ENCODE measurements around the gene BRD4. TPM values are rescaled to one million over a fixed set of nuclear protein-coding genes. Genes with fewer than 3 reads are reported as not detected.
A peak's percentile ranks its signal among the peaks of the same experiment; 100 is the strongest.

Gene BRD4
- total RNA-seq, 1 donor from 2014 or later: 108 TPM

DNA sequence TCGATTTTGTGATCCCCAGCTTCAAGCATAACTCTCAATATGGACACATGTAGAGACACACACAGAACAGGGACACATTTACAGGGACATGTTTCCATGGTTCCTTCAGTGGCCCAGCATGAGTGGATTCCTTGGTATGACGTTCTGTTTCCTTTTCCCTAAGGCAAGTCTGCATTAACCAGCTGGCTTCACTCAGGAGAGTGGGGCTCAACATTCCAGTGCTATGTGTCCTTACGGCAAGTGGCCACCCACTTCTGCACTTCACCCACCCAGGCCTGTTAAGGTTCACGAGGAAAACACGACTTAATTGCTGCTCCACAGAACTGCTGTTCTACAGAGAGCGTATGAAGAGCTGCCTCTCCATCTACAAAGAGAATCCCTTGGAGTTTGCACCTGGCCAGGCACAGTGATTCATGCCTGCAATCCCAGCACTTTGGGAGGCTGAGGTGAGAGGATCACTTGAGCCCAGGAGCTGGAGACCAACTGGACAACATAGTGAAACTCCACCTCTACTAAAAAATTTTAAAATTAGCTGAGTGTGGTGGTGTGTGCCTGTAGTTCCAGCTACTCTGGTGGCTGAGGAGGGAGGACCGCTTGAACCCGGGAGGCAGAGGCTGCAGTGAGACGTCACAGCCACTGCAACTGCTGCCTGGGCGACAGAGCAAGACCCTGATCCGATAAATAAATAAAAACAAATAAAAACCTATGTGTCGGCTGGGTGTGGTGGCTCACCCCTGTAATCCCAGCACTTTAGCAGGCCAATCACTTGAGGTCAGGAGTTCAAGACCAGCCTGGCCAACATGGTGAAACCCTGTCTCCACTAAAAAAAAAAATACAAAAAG is 32.5 kb downstream of the BRD4 start:
- Mint-ChIP-seq H3K27ac (peak overlapping the region; percentile 90), H3K27me3 (ENCODE audit: low read depth) (no peaks in the 10 kb centered on the region), H3K4me3 (ENCODE audit: low read depth) (peak overlapping the region; percentile 13), H3K36me3 (ENCODE audit: low read depth) (peaks cover 27% of the 10 kb centered on the region), H3K4me1 (ENCODE audit: low read depth) (peaks cover 75% of the 10 kb centered on the region), H3K9me3 (no peaks in the 10 kb centered on the region)
- DNase-seq (ENCODE audit: low spot score): no peak
- intact Hi-C loops (cut with micrococcal nuclease): no loop called here

DNA sequence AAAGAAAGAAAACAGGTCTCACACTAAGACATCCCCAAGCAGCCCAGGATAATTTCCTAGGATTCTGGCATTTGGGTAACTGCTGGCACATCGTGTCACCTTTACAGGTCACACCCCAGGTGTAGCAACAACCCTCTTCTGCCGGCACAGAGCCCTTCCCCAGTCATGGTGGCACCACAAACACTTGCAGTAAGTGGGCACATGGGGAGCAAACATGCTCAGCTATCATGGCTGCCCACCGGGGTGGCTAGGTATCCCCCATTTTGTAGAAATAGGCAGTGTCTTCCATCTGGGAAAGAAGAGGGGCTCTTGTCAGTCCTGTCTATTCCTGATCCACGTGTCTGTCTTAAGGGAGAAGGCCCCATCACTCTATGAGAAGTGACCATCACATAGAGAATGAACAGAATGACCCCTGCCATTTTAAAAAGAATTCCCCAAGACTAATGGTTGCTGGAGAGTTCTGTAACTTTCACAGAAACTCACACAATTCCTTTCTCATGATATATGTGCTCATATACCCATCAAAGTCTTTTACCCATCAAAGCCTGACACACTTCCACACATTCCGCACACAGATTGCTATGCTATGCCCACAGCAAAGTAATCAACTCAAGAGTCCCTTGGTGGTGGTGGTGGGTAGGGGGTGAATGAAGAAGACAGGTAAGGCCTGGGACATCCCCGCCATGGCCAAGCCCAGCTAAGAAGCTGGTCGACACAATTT is 33.3 kb downstream of the BRD4 start:
- DNase-seq (ENCODE audit: low spot score): no peak
- intact Hi-C loops (cut with micrococcal nuclease): no loop called here
- H3K27me3 Mint-ChIP-seq (ENCODE audit: low read depth): no peaks in the 10 kb centered on the region
- peaks cover 75% of the 10 kb centered on the region for H3K4me1 Mint-ChIP-seq (ENCODE audit: low read depth)
- H3K4me3 Mint-ChIP-seq (ENCODE audit: low read depth): peak overlapping the region; percentile 48
- no peaks in the 10 kb centered on the region for H3K9me3 Mint-ChIP-seq
- peak overlapping the region; percentile 75 for H3K27ac Mint-ChIP-seq
- peaks cover 25% of the 10 kb centered on the region for H3K36me3 Mint-ChIP-seq (ENCODE audit: low read depth)

DNA sequence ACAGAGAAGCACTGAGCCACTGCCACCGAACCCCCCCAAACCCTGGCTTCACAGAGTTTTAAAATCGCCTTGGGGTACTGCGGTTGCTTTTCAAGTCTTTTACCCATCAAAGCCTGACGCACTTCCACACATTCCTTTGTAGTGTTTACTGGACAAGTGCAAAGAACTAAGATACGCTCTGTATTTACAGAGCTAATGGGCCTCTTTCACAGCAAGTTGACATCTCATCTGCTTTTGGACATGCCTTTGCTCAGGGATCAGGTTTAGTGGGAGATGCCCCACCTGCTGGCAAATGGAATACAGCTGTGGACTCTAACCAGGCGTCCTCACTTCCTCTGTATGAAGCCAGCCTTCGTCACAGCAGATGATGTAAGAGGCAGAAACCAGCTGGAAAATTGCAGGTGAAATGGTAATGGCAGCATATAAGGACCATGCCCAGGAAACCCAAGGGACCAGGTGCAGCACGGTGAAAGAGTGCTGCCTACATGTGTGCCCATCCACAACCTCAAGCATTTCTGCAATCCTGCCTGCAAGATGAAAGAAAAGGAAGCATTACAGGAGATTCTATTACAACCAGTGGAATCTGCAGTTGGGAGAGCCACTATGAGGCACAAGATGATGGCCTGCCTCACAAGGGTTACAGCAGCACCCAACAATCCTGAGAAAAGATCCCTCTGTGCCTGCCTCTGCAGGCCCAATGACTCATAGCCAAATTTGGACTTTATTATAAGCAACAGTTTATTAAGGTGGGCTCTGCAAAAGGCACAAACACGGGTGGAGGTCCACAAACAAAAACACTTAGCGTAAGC is 34.7 kb downstream of the BRD4 start:
- DNase-seq (ENCODE audit: low spot score): no peak
- Mint-ChIP-seq H3K4me1 (ENCODE audit: low read depth) (peaks cover 74% of the 10 kb centered on the region), H3K27ac (peak overlapping the region; percentile 69)

GRCh38 chr19:15296841-15297415 is 35.4 kb downstream of the BRD4 start:
- peaks cover 29% of the 10 kb centered on the region for H3K36me3 Mint-ChIP-seq (ENCODE audit: low read depth)
- peaks cover 76% of the 10 kb centered on the region for H3K4me1 Mint-ChIP-seq (ENCODE audit: low read depth)
- H3K4me3 Mint-ChIP-seq (ENCODE audit: low read depth): peak overlapping the region; percentile 30
- no peaks in the 10 kb centered on the region for H3K9me3 Mint-ChIP-seq
- DNase-seq (ENCODE audit: low spot score): no peak
- intact Hi-C loops (cut with micrococcal nuclease): no loop called here
- H3K27ac Mint-ChIP-seq: peak overlapping the region; percentile 69
- H3K27me3 Mint-ChIP-seq (ENCODE audit: low read depth): no peaks in the 10 kb centered on the region

More for the DNA sequence above, 34.7 kb downstream of the BRD4 start:
- Mint-ChIP-seq H3K27me3 (ENCODE audit: low read depth) (no peaks in the 10 kb centered on the region), H3K4me3 (ENCODE audit: low read depth) (peak overlapping the region; percentile 39), H3K9me3 (no peaks in the 10 kb centered on the region), H3K36me3 (ENCODE audit: low read depth) (peaks cover 25% of the 10 kb centered on the region)
- intact Hi-C loops (cut with micrococcal nuclease): no loop called here

- no peaks in the 10 kb centered on the region for H3K27me3 Mint-ChIP-seq (ENCODE audit: low read depth)
- H3K4me1 Mint-ChIP-seq (ENCODE audit: low read depth): peaks cover 82% of the 10 kb centered on the region
- DNase-seq (ENCODE audit: low spot score): no peak
- no peak overlapping the region for H3K4me3 Mint-ChIP-seq (ENCODE audit: low read depth)
- peak overlapping the region; percentile 47 for H3K27ac Mint-ChIP-seq
- intact Hi-C loops (cut with micrococcal nuclease): no loop called here
- no peaks in the 10 kb centered on the region for H3K9me3 Mint-ChIP-seq
- peaks cover 30% of the 10 kb centered on the region for H3K36me3 Mint-ChIP-seq (ENCODE audit: low read depth)
Measured at GRCh38 chr19:15296353-15296752, 36.0 kb downstream of the BRD4 start.

GRCh38 chr19:15294561-15294990 is 37.8 kb downstream of the BRD4 start:
- intact Hi-C loops (cut with micrococcal nuclease): no loop called here
- Mint-ChIP-seq H3K36me3 (ENCODE audit: low read depth) (peaks cover 30% of the 10 kb centered on the region), H3K9me3 (no peaks in the 10 kb centered on the region), H3K4me1 (ENCODE audit: low read depth) (peaks cover 87% of the 10 kb centered on the region), H3K27ac (peak overlapping the region; percentile 51), H3K4me3 (ENCODE audit: low read depth) (no peak overlapping the region), H3K27me3 (ENCODE audit: low read depth) (no peaks in the 10 kb centered on the region)
- no peak for DNase-seq (ENCODE audit: low spot score)

GRCh38 chr19:15293781-15294491 is 38.4 kb downstream of the BRD4 start:
- Mint-ChIP-seq H3K4me1 (ENCODE audit: low read depth) (peaks cover 85% of the 10 kb centered on the region), H3K27me3 (ENCODE audit: low read depth) (no peaks in the 10 kb centered on the region), H3K36me3 (ENCODE audit: low read depth) (peaks cover 30% of the 10 kb centered on the region), H3K9me3 (no peaks in the 10 kb centered on the region), H3K27ac (peak overlapping the region; percentile 53), H3K4me3 (ENCODE audit: low read depth) (peak overlapping the region; percentile 45)
- DNase-seq (ENCODE audit: low spot score): no peak
- intact Hi-C loops (cut with micrococcal nuclease): no loop called here

DNA sequence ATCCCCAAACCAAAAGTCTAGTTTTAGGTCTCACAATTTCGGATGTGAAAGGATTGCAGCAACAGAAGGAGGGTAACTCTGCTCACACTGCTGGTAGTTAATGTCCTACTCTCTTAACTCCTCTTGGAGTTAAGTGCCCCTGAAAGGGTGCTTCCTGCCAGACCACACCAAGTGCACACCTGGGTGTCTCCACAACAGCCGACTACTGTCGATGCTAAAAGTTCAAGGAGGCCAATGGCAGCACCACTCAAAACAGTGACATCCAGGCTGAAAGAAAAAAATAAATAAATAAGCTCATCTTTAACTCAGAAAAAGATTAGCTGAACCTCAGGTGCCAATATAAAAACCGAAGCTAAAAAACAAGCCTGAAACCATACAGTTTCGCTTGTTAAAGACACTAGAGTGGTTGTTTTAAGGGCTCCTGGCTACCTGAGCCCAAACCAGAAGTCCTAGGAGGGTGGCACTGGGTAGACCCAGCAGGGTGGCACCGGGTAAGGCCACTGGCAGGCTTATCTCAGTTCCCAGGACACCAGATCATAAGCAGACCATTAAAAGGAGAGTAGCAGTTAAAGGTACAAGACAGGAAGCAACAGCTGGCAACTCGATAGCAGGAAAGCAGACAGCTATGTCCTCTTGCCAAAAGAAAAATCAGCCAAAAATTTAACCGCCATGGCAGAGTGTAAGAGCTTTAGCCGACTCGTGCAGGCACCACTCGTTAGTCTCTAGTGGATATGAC is 39.3 kb downstream of the BRD4 start:
- H3K4me3 Mint-ChIP-seq (ENCODE audit: low read depth): peak overlapping the region; percentile 70
- peaks cover 26% of the 10 kb centered on the region for H3K36me3 Mint-ChIP-seq (ENCODE audit: low read depth)
- H3K27me3 Mint-ChIP-seq (ENCODE audit: low read depth): no peaks in the 10 kb centered on the region
- H3K27ac Mint-ChIP-seq: peak overlapping the region; percentile 91
- no peaks in the 10 kb centered on the region for H3K9me3 Mint-ChIP-seq
- DNase-seq (ENCODE audit: low spot score): no peak
- peaks cover 86% of the 10 kb centered on the region for H3K4me1 Mint-ChIP-seq (ENCODE audit: low read depth)
- intact Hi-C loops (cut with micrococcal nuclease): no loop called here

GRCh38 chr19:15292140-15292539 is 40.2 kb downstream of the BRD4 start:
- Mint-ChIP-seq H3K4me3 (ENCODE audit: low read depth) (no peak overlapping the region), H3K4me1 (ENCODE audit: low read depth) (peaks cover 86% of the 10 kb centered on the region), H3K27ac (peak overlapping the region; percentile 48), H3K36me3 (ENCODE audit: low read depth) (peaks cover 19% of the 10 kb centered on the region), H3K27me3 (ENCODE audit: low read depth) (no peaks in the 10 kb centered on the region), H3K9me3 (no peaks in the 10 kb centered on the region)
- intact Hi-C loops (cut with micrococcal nuclease): no loop called here
- DNase-seq (ENCODE audit: low spot score): no peak

DNA sequence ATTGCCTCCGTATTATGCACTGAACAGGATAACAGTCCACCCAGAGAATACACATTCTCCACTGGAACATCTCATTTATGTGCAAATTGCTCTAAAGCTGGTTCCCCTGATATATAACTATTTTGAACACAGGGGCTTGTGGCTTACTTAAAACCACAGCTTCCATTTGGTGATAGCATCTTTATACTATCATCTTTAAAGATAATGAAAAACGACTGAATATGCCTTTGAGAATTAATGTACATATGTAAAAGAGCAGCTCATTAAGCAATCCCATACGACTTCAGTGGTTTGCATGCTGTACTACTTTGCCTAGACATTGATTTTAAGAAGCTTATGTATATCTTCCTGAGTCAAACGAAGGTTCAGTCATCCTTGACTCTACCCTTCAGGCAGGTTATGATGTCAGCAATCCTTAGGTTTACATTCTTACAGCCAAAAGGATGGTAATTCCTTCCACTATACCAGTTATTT is 40.8 kb downstream of the BRD4 start:
- Mint-ChIP-seq H3K36me3 (ENCODE audit: low read depth) (peaks cover 13% of the 10 kb centered on the region), H3K4me1 (ENCODE audit: low read depth) (peaks cover 83% of the 10 kb centered on the region), H3K9me3 (no peaks in the 10 kb centered on the region), H3K27ac (peak overlapping the region; percentile 48), H3K4me3 (ENCODE audit: low read depth) (no peak overlapping the region), H3K27me3 (ENCODE audit: low read depth) (no peaks in the 10 kb centered on the region)
- intact Hi-C loops (cut with micrococcal nuclease): no loop called here
- no peak for DNase-seq (ENCODE audit: low spot score)

DNA sequence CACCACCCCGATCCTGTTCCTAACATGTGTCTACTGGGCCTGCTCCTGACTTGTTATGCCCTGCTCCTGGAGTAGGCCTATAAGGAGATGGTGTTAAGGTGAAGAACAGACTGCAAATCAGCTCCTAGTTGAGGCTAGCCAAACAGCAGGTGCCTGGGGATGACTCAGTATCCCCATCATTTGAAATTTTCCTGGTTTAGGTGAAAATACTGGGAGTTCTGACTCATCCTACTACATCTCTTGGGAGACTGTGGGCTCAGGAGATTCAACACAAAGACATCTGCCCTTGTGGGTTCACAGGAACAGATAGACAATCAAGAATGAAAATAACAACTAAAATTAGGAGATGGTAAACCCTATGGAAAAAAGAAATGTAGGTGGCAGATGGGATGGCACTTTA is 41.2 kb downstream of the BRD4 start:
- no peaks in the 10 kb centered on the region for H3K27me3 Mint-ChIP-seq (ENCODE audit: low read depth)
- H3K9me3 Mint-ChIP-seq: no peaks in the 10 kb centered on the region
- H3K4me3 Mint-ChIP-seq (ENCODE audit: low read depth): no peak overlapping the region
- intact Hi-C loops (cut with micrococcal nuclease): no loop called here
- H3K36me3 Mint-ChIP-seq (ENCODE audit: low read depth): peaks cover 9% of the 10 kb centered on the region
- no peak for DNase-seq (ENCODE audit: low spot score)
- peak overlapping the region; percentile 64 for H3K27ac Mint-ChIP-seq
- peaks cover 83% of the 10 kb centered on the region for H3K4me1 Mint-ChIP-seq (ENCODE audit: low read depth)
